Nephron (organoid): ENCODE results near the gene DDO.

Source experiments
- H3K27ac Mint-ChIP-seq, 3 experiments: 2 replicates each; pipeline ENCODE4 v1.8.0; 2020; ENCODE audit warnings: mixed read lengths in 3 of 3, mild to moderate bottlenecking in 2 of 3, moderate library complexity in 1 of 3
- H3K27me3 Mint-ChIP-seq: 2 replicates; pipeline ENCODE4 v1.8.0; 2021; ENCODE audit warnings: low read depth, mild to moderate bottlenecking, moderate library complexity, mixed read lengths
- H3K36me3 Mint-ChIP-seq: 2 replicates; pipeline ENCODE4 v1.8.0; 2020; ENCODE audit warnings: low read depth, mixed read lengths
- H3K4me1 Mint-ChIP-seq: 2 replicates; pipeline ENCODE4 v1.8.0; 2020; ENCODE audit warnings: mixed read lengths
- H3K4me3 Mint-ChIP-seq, 3 experiments: 2 replicates each; pipeline ENCODE4 v1.8.0; 2020; ENCODE audit warnings: mild to moderate bottlenecking in 3 of 3, mixed read lengths in 3 of 3, moderate library complexity in 2 of 3
- H3K9me3 Mint-ChIP-seq: 2 replicates; pipeline ENCODE4 v1.8.0; 2020; ENCODE audit warnings: mixed read lengths
- CTCF ChIP-seq, 3 experiments: fragments of 200-600 bp; sonication (generic); IDR thresholded peaks; one replicate each; pipeline ENCODE4 v1.5.0; 2021; ENCODE audit warnings: antibody characterized with exemption in 3 of 3; ENCODE audit not compliant: unreplicated experiment in 3 of 3

Gene DDO

GRCh38 chr6:110357664-110358552 lies 57.5 kb downstream of the DDO start, which contains the start of gene METTL24:
Gene METTL24, minus strand, starts transcription at chr6:110358349. Its CDS starts 77 bp downstream, at chr6:110358272.
- peak within 1 kb of the TSS; percentile 80 to 95 (median 92) for H3K4me3 Mint-ChIP-seq
- no peak for TF ChIP-seq CTCF (IDR thresholded peaks at IDR 0.05; ENCODE audit: unreplicated experiment in 3 of 3)
- peak within 1 kb of the TSS; percentile 95 to 99 (median 96) for H3K27ac Mint-ChIP-seq
- peaks cover 3% of the 10 kb centered on the region for H3K27me3 Mint-ChIP-seq
- H3K36me3 Mint-ChIP-seq: no peaks in the 10 kb centered on the region
- H3K9me3 Mint-ChIP-seq: peaks cover 10% of the 10 kb centered on the region
- peaks cover 68% of the 10 kb centered on the region for H3K4me1 Mint-ChIP-seq

GRCh38 chr6:110357298-110357663 lies 58.1 kb downstream of the DDO start:
- no peak for TF ChIP-seq CTCF (IDR thresholded peaks at IDR 0.05; ENCODE audit: unreplicated experiment in 3 of 3)
- peaks cover 75% of the 10 kb centered on the region for H3K4me1 Mint-ChIP-seq

GRCh38 chr6:110356778-110357177 lies 58.6 kb downstream of the DDO start:
- H3K36me3 Mint-ChIP-seq: no peaks in the 10 kb centered on the region
- H3K9me3 Mint-ChIP-seq: peaks cover 5% of the 10 kb centered on the region
- peak overlapping the region; percentile 87 to 99 (median 93) for H3K27ac Mint-ChIP-seq
- peaks cover 3% of the 10 kb centered on the region for H3K27me3 Mint-ChIP-seq
- no peak for TF ChIP-seq CTCF (IDR thresholded peaks at IDR 0.05; ENCODE audit: unreplicated experiment in 3 of 3)
- peak overlapping the region; percentile 77 to 95 (median 92) for H3K4me3 Mint-ChIP-seq
- H3K4me1 Mint-ChIP-seq: peaks cover 79% of the 10 kb centered on the region

More at GRCh38 chr6:110357298-110357663, 58.1 kb downstream of the DDO start:
- Mint-ChIP-seq H3K27ac (peak overlapping the region; percentile 87 to 99 (median 93)), H3K27me3 (peaks cover 3% of the 10 kb centered on the region), H3K36me3 (no peaks in the 10 kb centered on the region), H3K4me3 (peak overlapping the region; percentile 77 to 95 (median 92)), H3K9me3 (peaks cover 8% of the 10 kb centered on the region)

- peak overlapping the region; percentile 77 to 95 (median 92) for H3K4me3 Mint-ChIP-seq
- H3K27me3 Mint-ChIP-seq: peaks cover 3% of the 10 kb centered on the region
- no peaks in the 10 kb centered on the region for H3K36me3 Mint-ChIP-seq
- peak overlapping the region; percentile 83 to 99 (median 93) for H3K27ac Mint-ChIP-seq
- TF ChIP-seq CTCF (IDR thresholded peaks at IDR 0.05; ENCODE audit: unreplicated experiment in 3 of 3): no peak
- H3K4me1 Mint-ChIP-seq: peaks cover 82% of the 10 kb centered on the region
- H3K9me3 Mint-ChIP-seq: no peaks in the 10 kb centered on the region
Observed at GRCh38 chr6:110355727-110356126, 59.6 kb downstream of the DDO start.

- H3K27ac Mint-ChIP-seq: peak overlapping the region; percentile 83 to 99 (median 93)
- no peak for TF ChIP-seq CTCF (IDR thresholded peaks at IDR 0.05; ENCODE audit: unreplicated experiment in 3 of 3)
- no peaks in the 10 kb centered on the region for H3K36me3 Mint-ChIP-seq
- no peaks in the 10 kb centered on the region for H3K9me3 Mint-ChIP-seq
- H3K4me1 Mint-ChIP-seq: peaks cover 75% of the 10 kb centered on the region
- peak overlapping the region; percentile 58 to 65 (median 63) for H3K4me3 Mint-ChIP-seq
- peaks cover 3% of the 10 kb centered on the region for H3K27me3 Mint-ChIP-seq
Observed at GRCh38 chr6:110355022-110355421, 60.4 kb downstream of the DDO start.
